A549 (cell line): ENCODE data around the gene TSHZ2. TPM values are rescaled to one million over a fixed set of nuclear protein-coding genes. Genes with fewer than 3 reads are reported as not detected.
A peak's percentile ranks its signal among the peaks of the same experiment; 100 is the strongest.

ENCODE experiments used
- ATAC-seq, 2 experiments: fragments of 200-7000 bp in 1 of 2; fragments of >200 bp in 1 of 2; cut with Nextera tagmentation in 1 of 2; cut with Tn5 transposase in 1 of 2; 3 replicates each; pipeline versions ENCODE4 v1.8.0 to v1.9.1; 2018 to 2020; ENCODE audit warnings: mild to moderate bottlenecking in 1 of 2, moderate library complexity in 1 of 2
- CTCF ChIA-PET: fragments of 300-600 bp; sonication (Branson Sonifier 250); formaldehyde crosslinking; extraction: SDS; loops from one replicate; lab custom pipeline; 2021; ENCODE audit warnings: antibody characterized with exemption, inconsistent platforms; lab: Yijun Ruan, JAX
- POLR2A ChIA-PET: fragments of 350-600 bp; formaldehyde crosslinking; extraction: SDS; loops from one replicate; lab custom pipeline; 2021; ENCODE audit warnings: antibody characterized with exemption, inconsistent platforms; lab: Yijun Ruan, JAX
- DNase-seq, 2 experiments: peaks; one replicate each; pipeline versions ENCODE4 v3.0.0 to v3.0.0-alpha.2; 2011 to 2016; ENCODE audit warnings: low read depth in 1 of 2, low spot score in 1 of 2
- FAIRE-seq: peaks from 2 replicates; lab custom pipeline; 2011; peaks lifted over from hg19 to GRCh38; lab: Jason Lieb, UNC
- H3K27ac ChIP-seq, 2 experiments: fragments of >200 bp; sonication (Bioruptor Twin); formaldehyde crosslinking; 3 replicates each; pipeline ENCODE4 v1.5.1; 2016 to 2017
- H3K4me1 ChIP-seq: fragments of >200 bp; sonication (Bioruptor Twin); formaldehyde crosslinking; 3 replicates; pipeline ENCODE4 v1.6.1; 2016
- H3K4me2 ChIP-seq: fragments of >200 bp; sonication (Bioruptor Twin); formaldehyde crosslinking; 3 replicates; pipeline ENCODE4 v1.6.1; 2016
- H3K4me3 ChIP-seq: fragments of >200 bp; sonication (Bioruptor Twin); formaldehyde crosslinking; 3 replicates; pipeline ENCODE4 v1.5.1; 2016
- H3K9me3 ChIP-seq: fragments of >200 bp; sonication (Bioruptor Twin); formaldehyde crosslinking; 3 replicates; pipeline ENCODE4 v1.6.1; 2016
- ATOH8 ChIP-seq: fragments of 250-450 bp; sonication (Bioruptor Pico); IDR thresholded peaks from 2 replicates; pipeline ENCODE4 v1.5.0; 2020; ENCODE audit warnings: low read depth, mild to moderate bottlenecking, moderate library complexity
- CEBPB ChIP-seq, 2 experiments: fragments of >200 bp in 1 of 2; sonication (Bioruptor Twin) in 1 of 2; formaldehyde crosslinking in 1 of 2; IDR thresholded peaks; 2 replicates each; pipeline ENCODE4 v1.6.1; 2012 to 2016
- CHD4 ChIP-seq: fragments of 200-600 bp; sonication (generic); IDR thresholded peaks from 2 replicates; pipeline ENCODE4 v1.6.1; 2016; ENCODE audit warnings: antibody characterized with exemption, mild to moderate bottlenecking, borderline replicate concordance
- GATA3 ChIP-seq: IDR thresholded peaks from 2 replicates; pipeline ENCODE4 v1.6.1; 2012; ENCODE audit warnings: borderline replicate concordance
- HDAC2 ChIP-seq: fragments of 200-600 bp; sonication (generic); IDR thresholded peaks from 2 replicates; pipeline ENCODE4 v1.6.1; 2016
- HES2 ChIP-seq: fragments of >200 bp; sonication (Bioruptor Twin); formaldehyde crosslinking; IDR thresholded peaks from 2 replicates; pipeline ENCODE4 v1.6.1; 2016
- JUN ChIP-seq, 2 experiments: fragments of >200 bp; sonication (Bioruptor Twin); formaldehyde crosslinking; IDR thresholded peaks; 2 replicates in 1 of 2; 3 replicates in 1 of 2; pipeline ENCODE4 v1.6.1; 2016 to 2017
- KDM5A ChIP-seq: fragments of 200-600 bp; sonication (generic); IDR thresholded peaks from 2 replicates; pipeline ENCODE4 v1.6.1; 2016; ENCODE audit warnings: antibody characterized with exemption, mild to moderate bottlenecking
- MAFK ChIP-seq: fragments of 450-650 bp; IDR thresholded peaks from 2 replicates; pipeline ENCODE4 v1.6.1; 2014; ENCODE audit not compliant: partially characterized antibody
- MAX ChIP-seq: IDR thresholded peaks from 2 replicates; pipeline ENCODE4 v1.6.1; 2012
- NPAS2 ChIP-seq: fragments of 250-450 bp; sonication (Bioruptor Pico); IDR thresholded peaks from 2 replicates; pipeline ENCODE4 v1.8.0; 2022; ENCODE audit warnings: mild to moderate bottlenecking, moderate library complexity, borderline replicate concordance
- POLR2AphosphoS2 ChIP-seq: conservative IDR thresholded peaks from 2 replicates; pipeline ENCODE4 v1.6.1; 2012; ENCODE audit warnings: low read length, improper control_type of control experiment, inconsistent platforms
- RAD21 ChIP-seq, 2 experiments: fragments of >200 bp in 1 of 2; sonication (Bioruptor Twin) in 1 of 2; formaldehyde crosslinking in 1 of 2; IDR thresholded peaks in 1 of 2; conservative IDR thresholded peaks in 1 of 2; 2 replicates in 1 of 2; 3 replicates in 1 of 2; pipeline ENCODE4 v1.6.1; 2012 to 2018; ENCODE audit warnings: inconsistent platforms in 1 of 2
- RCOR1 ChIP-seq: fragments of 150-350 bp; IDR thresholded peaks from 2 replicates; pipeline ENCODE4 v1.6.1; 2014; ENCODE audit warnings: antibody characterized with exemption, low read length, low read depth
- RFX5 ChIP-seq: fragments of 450-650 bp; IDR thresholded peaks from 2 replicates; pipeline ENCODE4 v1.7.1; 2014; ENCODE audit warnings: antibody characterized with exemption, mild to moderate bottlenecking, moderate library complexity
- SMC3 ChIP-seq: fragments of >200 bp; sonication (Bioruptor Twin); formaldehyde crosslinking; IDR thresholded peaks from 3 replicates; pipeline ENCODE4 v1.6.1; 2018; ENCODE audit warnings: inconsistent platforms
- TP53 ChIP-seq: fragments of 250-450 bp; sonication (Bioruptor Pico); IDR thresholded peaks from 2 replicates; pipeline ENCODE4 v1.5.0; 2021; ENCODE audit warnings: mild to moderate bottlenecking, moderate library complexity
- ZFP36 ChIP-seq: fragments of 450-650 bp; IDR thresholded peaks from 2 replicates; pipeline ENCODE4 v1.6.1; 2014; ENCODE audit warnings: borderline replicate concordance; ENCODE audit not compliant: partially characterized antibody
- WGBS: methylation state at CpG from one replicate; pipeline ENCODE4 v1.1.6; 2017; ENCODE audit errors: missing lambda C conversion rate; 5-methylcytosine and 5-hydroxymethylcytosine counted together
- polyA plus RNA-seq, 4 experiments: library from polyadenylated mRNA; depleted of rRNA in 3 of 4; stranded (reverse); fragments of >200 nt; fragmentation: RNase III in 1 of 4; extraction: RNeasy Plus Mini Kit Qiagen cat#74134 plus additional on column Dnase treatment in 1 of 4; gene quantifications; 2 replicates in 3 of 4; 3 replicates in 1 of 4; pipeline ENCODE4 v1.2.3, GENCODE V29; 2011 to 2017
- TF ChIP-seq, protein P1 (sequence below): fragments of 450-650 bp; IDR thresholded peaks from 2 replicates; pipeline ENCODE4 v1.6.1; 2014; ENCODE audit warnings: antibody characterized with exemption

Gene TSHZ2
- polyA plus RNA-seq, 2 of the 4 experiments (the other 2 are of a cell fraction) = not detected

DNA sequence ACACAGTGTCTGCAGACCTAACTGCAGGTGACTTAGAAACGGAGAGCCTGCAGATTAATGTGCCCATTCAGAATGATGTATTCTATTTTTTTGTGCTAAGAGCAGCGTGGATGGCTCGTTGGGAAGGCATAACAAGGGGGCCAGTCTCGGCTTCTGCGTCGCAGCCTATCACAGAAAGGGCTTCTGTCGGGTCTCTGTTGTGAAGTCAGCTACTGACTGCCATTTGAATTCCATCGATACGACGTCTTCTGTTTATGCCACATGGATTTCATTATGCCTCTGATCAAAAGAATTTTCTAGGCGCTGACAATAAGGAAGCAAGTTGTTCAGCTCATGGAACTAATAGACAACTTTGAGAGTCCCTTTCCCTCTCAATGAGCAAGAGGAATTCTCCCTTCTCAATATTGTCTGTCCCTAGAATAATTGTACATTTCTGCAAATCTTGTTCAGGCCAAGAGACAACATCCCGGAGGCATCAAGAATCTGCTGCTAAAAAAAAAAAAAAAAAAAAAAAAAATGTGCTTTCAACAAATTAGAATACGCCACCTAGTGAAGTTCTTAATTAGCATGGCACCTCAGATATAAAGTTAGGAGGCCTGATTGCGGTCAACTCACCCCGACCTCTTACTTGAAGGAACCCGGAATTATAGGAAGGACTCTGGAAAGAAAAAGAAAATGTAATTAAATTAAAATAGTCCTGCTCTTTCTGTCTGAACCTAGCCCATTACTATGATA is 223.9 kb downstream of the TSHZ2 start:
- H3K4me2 ChIP-seq = no peak overlapping the region
- CTCF ChIA-PET = interaction anchor here (1.8 kb wide), 1 partner anchor 21 kb away, joined by 5 read pairs; no protein-coding TSS in a partner anchor
- DNase-seq (no peak), ATAC-seq (no peak), FAIRE-seq (no peak)
- POLR2A ChIA-PET = no interaction called here
- no peak for TF ChIP-seq HDAC2
- TF ChIP-seq, protein P1, sequence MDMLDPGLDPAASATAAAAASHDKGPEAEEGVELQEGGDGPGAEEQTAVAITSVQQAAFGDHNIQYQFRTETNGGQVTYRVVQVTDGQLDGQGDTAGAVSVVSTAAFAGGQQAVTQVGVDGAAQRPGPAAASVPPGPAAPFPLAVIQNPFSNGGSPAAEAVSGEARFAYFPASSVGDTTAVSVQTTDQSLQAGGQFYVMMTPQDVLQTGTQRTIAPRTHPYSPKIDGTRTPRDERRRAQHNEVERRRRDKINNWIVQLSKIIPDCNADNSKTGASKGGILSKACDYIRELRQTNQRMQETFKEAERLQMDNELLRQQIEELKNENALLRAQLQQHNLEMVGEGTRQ = no peak
- TF ChIP-seq JUN (IDR thresholded peaks at IDR 0.05) = no peak
- no peak overlapping the region for H3K27ac ChIP-seq
- H3K9me3 ChIP-seq = no peaks in the 10 kb centered on the region
- no peak overlapping the region for H3K4me3 ChIP-seq
- H3K4me1 ChIP-seq = no peaks in the 10 kb centered on the region
- 27% methylated on average over 16 of the region's 16 CpGs for WGBS

GRCh38 chr20:53201588-53201987 is 229.4 kb downstream of the TSHZ2 start:
- Histone ChIP-seq H3K4me2 (no peak overlapping the region), H3K27ac (no peak overlapping the region), H3K4me3 (no peak overlapping the region), H3K4me1 (no peaks in the 10 kb centered on the region), H3K9me3 (no peaks in the 10 kb centered on the region)
- DNase-seq = no peak
- ATAC-seq = no peak
- FAIRE-seq = no peak
- CTCF ChIA-PET = interaction anchor here (1.7 kb wide), 1 partner anchor 11 kb away, joined by 3 read pairs; no protein-coding TSS in a partner anchor
- TF ChIP-seq RCOR1 = no peak
- peak in 1 of 2 experiments; percentile 13; a peak in 1 of 5 replicates for TF ChIP-seq RAD21 (conservative IDR thresholded peaks at IDR 0.05 in 1 of 2, IDR thresholded peaks at IDR 0.05 in 1 of 2)
- TF ChIP-seq SMC3 = no peak
- TF ChIP-seq MAX = no peak
- POLR2A ChIA-PET = no interaction called here
- 24% methylated on average over 6 of the region's 6 CpGs for WGBS

- DNase-seq (peak in 1 of 2 experiments; percentile 8), FAIRE-seq (no peak), ATAC-seq (peak in 1 of 2 experiments; percentile 83; a peak in 3 of 6 replicates)
- H3K4me2 ChIP-seq = no peak overlapping the region
- no peaks in the 10 kb centered on the region for H3K9me3 ChIP-seq
- no peak overlapping the region for H3K4me3 ChIP-seq
- 4% methylated on average over 3 of the region's 3 CpGs for WGBS
- no peaks in the 10 kb centered on the region for H3K4me1 ChIP-seq
- TF ChIP-seq ZFP36 (no peak), GATA3 (no peak), RAD21 (conservative IDR thresholded peaks at IDR 0.05 in 1 of 2, IDR thresholded peaks at IDR 0.05 in 1 of 2) (no peak), CEBPB (IDR thresholded peaks at IDR 0.05) (no peak), MAX (no peak), CHD4 (no peak), RFX5 (no peak), POLR2AphosphoS2 (no peak), HES2 (no peak), MAFK (no peak), ATOH8 (CRISPR knock-in tag) (no peak), NPAS2 (no peak), TP53 (no peak), KDM5A (no peak)
- CTCF ChIA-PET = interaction anchor here (0.6 to 1.7 kb wide), 8 partner anchors 12 to 961 kb away, joined by 3 to 4 read pairs (median 3); no protein-coding TSS in a partner anchor
- POLR2A ChIA-PET = interaction anchor here (0.7 kb wide), 1 partner anchor 380 kb away, joined by 3 read pairs; no protein-coding TSS in a partner anchor
- H3K27ac ChIP-seq = no peak overlapping the region
Measured at GRCh38 chr20:53202777-53203176, 230.6 kb downstream of the TSHZ2 start.
